NCI-H1092 (cell line): ENCODE results near the gene FRYL.
A peak's percentile ranks its signal among the peaks of the same experiment; 100 is the strongest.
"Not testable (repeated sequence)": the region's sequence is repeated elsewhere in the genome, so short reads cannot be mapped to it uniquely, and the experiment has no call there.

ENCODE experiments used
- DNase-seq: peaks from one replicate; lab custom pipeline; 2025; lab: John Stamatoyannopoulos, UW

Gene FRYL

DNA sequence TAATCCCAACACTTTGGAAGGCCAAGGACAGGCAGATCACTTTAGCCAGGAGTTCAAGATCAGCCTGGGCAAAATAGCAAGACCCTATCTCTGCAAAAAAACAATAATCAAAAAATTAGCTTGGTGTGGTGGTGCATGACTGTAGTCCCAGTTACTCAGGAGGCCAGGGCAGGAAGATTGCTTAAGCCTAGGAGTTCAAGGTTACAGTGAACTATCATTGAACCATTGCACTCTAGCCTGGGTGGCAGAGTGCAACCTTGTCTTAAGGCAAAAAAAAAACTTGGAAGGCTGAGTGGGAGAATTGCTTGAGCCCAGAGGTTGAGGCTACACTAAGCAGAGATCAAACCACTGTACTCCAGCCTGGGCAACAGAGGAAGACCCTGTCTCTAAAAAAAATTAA is 5.2 kb upstream of the FRYL start:
- no peak for DNase-seq

DNA sequence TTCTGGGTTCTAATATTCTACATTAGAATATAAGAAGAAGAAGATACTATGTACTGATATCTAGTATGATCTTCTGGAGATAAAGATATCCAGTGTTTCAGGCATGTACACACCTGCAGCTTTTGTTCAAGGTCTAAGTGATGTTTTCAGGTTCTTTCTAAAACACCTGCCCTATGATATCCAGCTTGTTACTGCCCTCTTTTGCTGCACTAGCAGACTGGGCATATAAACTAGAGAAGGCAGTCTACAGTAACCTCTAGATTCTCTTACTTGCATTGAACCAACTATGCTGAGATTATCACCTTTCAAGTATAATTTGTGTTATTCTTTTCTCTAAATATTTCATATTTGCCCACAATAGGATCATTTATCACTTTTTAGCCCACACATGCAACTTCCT is 1.9 kb upstream of the FRYL start:
- no peak for DNase-seq

DNA sequence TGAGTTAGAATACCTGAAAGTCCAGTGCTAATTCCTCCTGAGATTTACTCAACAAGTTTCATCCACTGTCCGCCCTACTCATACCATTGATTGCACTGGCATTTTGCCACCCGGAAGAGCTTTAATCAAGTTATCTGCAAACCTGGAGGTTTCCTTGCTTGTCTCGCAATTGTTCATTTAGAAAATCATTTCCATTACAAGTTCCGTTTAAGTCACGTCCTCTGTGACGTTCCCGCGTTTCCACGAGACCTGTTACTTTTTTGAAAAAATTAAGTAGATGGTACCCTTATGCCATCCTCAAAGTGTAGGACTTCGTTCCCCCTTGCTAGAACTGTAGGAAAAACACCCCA is 761 bp upstream of the FRYL start:
- DNase-seq, result no peak

DNA sequence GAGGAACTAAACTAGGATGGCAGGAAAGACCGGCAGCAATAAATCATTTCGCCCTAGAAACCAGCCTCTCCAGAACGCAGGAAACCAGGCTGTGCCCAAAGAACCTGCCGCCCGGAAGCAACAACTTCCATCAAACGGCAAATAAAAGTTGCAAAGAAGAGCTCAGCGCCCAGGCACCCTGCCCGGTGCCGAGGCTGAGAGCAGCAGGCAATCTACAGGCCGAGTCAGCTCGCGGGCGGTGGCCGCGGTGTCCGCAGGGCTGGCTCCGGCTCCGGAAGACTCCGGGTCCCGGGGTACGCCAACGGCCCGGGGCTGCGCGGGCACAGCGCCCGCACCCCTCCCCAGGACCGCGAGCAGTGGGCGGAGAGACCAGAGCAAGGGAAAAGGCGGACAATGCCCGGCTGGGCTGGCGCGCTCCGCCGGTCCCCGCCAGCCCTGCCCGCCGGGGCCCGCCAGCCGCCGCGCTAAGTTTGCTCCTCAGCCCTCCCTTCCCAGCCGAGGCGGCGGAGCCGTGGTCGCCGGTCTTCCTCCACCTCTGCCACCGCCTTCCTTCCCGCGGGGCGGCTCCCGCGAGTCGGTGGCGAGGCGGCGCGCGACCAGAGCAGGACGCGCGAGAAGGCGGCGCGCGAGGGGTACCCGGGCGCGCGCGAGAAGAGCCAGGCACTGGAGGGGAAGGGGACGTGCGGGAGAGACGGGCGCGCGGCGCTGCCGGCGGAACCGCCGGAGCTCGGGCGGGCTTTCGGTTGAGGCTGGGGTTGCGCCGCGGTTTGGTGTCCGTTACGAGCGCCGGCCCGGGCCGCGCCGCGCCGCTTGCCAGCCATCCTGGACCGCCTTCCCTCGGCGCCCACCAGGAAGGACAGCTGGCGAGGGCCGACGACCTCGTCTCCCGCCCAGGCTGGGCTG is 733 bp downstream of the FRYL start:
- DNase-seq, result peak; percentile 46

DNA sequence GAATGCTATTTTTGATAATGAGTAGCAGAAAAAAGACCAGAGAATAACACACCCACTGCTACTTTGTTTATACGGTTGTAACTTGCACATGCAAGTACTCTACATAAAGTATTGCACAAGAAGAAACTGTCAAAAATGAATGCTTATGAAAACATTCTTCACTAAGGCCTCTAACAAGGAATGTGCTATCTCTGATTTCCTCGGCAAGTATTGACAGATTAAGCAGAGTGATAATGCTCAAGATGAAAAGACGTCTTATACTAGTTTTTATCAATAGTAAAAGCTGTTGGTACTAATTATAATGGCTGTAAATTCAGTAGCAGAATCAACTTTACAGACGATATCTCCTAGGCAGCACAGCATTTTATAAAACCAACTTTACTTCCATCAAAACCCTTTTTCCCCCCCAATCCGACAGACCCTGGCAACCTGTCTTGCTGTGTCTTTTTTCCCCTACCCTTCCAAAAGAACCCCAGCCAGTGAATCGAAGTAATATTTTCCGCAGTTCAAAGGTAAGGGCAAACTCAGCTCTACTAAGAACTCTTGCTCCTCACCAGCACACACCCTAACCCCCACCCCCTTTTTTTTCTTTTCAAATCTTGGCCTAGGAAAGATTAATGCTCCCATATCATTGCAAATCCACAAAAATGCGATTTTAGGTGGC is 1.5 kb downstream of the FRYL start:
- no peak for DNase-seq

DNA sequence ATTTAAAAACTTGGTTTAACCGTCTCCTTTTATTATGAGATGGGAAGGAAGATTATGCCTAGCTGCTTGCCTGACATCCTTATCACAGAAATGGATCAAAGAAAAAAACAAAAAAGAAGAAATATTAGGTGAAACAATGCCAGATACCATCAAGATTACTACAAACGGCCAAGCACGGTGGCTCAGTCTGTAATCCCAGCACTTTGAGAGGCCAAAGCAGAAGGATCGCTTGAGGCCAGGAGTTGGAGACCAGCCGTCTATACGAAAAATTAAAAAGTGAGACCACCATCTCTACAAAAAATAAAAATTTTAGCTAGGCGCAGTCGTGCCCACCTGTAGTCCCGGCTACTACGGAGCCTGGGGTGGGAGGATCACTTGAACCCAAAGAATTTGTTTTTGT is 2.3 kb downstream of the FRYL start:
- DNase-seq, result no peak

GRCh38 chr4:48774760-48775710 is 5.0 kb downstream of the FRYL start:
- DNase-seq, result no peak

DNA sequence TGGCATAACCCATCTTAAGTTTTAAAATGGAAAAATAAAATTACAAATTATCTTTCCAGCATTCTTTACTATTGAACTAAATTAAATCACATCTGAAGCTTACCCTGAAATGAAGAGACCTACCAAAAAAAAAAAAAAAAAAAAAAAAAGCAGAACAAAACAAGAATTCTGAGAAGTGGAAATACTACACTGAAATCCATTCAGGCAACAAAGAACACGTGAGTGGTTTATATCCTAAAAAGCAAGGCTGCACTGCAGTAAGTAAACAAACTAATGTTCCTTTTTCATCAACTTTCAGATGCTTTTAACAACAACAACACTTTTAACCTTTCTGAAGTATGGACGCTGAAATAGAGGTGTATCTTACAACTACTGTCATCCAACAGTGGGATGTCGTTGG is 7.5 kb downstream of the FRYL start:
- DNase-seq, result no peak

DNA sequence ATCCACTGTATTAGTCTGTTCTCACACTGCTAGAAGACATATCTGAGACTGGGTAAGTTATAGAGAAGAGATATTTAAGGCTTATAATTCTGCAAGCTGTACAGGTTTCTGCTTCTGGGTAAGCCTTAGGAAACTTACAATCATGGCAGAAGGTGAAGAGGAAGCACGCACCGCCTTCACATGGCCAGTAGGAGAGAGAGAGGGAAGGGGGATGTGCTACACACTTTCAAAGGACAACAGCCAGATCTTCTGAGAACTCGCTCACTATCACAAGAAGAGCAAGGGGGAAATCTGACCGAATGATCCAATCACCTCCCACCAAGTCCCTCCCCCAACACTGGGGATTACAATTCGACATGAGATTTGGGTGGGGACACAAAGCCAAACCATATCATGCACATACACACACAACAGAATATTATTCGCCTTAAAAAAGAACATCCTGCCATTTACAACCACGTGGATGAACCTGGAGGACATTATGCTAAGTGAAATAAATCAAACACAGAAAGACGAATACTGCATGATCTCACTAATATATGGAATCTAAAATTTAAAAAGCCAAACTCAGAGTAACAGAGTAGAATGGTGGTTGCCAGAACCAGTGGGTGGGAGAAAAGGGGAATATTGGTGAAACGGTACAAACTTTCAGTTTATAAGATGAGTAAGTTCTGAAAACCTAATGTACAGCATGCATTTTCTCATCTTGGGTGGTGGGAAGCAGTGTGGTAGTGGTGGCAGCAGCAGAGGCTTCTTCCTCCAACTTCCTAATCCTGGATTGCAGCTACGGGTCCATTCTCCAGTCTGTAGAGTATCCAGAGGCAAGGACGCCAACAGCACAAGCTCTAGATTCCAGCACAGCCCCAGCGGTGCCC is 12.8 kb downstream of the FRYL start:
- no peak for DNase-seq

DNA sequence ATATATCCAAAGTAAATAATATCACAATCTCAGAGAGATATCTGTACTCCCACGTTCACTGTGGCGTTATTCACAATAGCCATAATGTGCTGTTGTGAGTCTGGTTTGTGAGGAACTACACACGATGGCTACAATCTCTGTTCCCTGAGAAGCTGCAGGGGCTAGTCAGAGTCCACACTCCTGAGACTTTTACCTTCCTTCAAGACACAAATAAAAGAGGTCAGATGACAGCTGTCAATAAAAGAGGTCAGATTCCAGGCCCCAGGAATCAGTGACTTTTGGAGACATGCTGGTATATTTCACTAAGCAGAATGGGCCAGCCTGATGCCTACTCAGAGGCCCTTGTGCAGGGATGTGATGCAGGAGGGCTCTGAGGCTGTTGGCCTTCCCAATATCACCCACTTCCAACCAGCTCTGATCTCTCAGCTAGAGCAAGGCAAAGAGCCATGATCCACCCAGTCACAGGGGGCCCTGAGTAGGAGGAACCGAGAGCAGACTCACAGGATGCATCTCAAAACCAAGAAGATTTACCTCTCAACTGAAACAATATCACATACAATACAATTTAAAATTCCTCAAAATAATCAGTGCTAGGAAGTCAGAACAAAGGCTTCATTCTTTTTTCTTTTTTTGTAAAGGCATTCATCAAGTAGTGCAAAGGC is 13.8 kb downstream of the FRYL start:
- no peak for DNase-seq

DNA sequence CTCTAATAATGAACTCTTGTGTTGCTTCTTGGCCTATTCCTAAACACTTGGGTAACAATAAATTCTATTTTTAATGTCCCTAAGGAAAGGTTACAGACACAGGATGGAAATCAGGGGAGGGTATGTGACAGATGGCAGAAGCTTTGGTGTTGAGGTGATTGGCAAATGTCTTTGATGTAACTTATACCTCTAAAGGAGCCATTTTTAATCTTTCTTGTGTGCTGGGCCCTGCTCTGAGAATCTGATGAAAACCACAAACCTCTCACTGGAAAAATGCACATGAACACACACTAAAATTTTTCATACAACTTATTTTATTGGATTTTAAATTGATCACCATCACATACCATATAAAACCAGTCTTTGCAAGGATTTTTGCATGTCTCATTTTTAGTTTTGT is 17.7 kb downstream of the FRYL start:
- DNase-seq, result no peak

GRCh38 chr4:48761286-48761685 is 18.8 kb downstream of the FRYL start:
- DNase-seq, result no peak

DNA sequence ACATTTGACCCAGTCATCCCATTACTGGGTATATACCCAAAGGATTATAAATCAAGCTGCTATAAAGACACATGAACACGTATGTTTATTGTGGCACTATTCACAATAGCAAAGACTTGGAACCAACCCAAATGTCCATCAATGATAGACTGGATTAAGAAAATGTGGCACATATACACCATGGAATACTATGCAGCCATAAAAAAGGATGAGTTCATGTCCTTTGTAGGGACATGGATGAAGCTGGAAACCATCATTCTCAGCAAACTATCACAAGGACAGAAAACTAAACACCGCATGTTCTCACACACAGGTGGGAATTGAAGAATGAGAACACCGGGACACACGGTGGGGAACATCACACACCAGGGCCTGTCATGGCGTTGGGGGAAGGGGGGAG is 21.4 kb downstream of the FRYL start:
- not testable (repeated sequence) for DNase-seq

- no peak for DNase-seq
Measured at GRCh38 chr4:48756689-48757220, 23.3 kb downstream of the FRYL start.

DNA sequence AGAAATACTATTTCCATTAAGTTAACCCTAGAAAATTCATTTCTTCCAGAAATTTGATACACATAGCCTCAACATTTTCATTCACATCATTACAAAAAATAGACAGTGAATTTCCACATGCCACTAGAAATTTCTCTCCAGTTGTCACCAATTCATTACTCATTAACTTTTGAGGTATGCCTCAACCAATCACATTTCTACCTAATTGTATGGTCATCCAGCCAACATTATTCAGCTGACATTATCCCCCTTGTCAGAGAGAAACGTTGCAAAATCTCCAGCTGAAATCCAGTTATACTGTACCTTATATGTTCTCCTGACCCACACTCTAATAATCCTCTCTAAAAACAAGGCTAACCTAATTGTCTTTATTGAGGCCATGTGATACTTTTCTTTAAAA is 24.8 kb downstream of the FRYL start:
- no peak for DNase-seq

DNA sequence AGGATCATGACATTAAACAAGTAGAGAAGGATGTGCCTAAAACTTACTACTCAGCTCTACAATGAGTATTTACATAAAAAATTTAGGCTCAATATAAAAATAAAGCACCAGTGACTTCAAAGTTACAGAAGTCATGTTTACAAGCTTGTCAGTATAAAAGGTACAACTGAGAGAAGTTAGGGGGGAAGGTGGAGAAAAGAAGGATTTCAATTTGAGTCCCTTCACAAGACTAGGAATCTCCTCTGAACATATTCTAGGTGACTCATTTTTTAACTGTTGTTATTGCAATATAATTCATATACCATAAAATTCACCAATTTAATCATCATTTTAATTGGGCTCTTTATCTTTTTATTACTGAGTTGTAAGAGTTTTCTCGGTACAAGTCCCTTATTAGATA is 26.9 kb downstream of the FRYL start:
- no peak for DNase-seq

- no peak for DNase-seq
Measured at GRCh38 chr4:48752726-48753125, 27.4 kb downstream of the FRYL start.

GRCh38 chr4:48752246-48752645 is 27.8 kb downstream of the FRYL start:
- DNase-seq, result no peak

DNA sequence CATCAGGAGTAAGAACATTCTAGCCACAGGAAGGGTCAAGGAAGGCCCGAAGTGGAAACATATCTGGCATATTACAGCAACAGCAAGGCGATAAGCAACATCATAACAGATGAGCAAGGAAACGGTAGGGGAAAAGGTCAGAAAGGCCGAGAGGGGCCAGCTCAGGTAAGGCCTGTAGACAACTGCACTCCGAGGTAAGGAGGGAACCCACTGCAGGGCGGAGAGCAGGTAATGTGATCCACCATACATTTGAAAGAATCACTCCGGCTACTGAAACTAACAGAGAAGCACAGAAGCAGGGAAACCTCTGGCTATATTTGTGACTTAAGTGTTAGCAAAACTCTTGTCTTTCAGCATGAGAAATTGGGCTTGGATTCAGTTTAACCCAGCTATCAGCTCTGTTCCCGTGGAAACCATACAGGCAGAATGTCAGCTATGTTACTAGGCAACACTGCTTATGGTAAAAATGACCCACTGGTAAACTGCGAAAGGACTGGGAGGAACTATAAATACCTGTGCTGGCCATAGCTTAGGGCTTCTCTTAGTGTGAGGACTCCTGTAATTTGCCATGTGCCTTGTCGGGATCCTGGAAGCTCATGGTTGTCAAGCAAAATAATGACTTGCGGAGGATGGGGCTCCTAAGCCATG is 31.0 kb downstream of the FRYL start:
- no peak for DNase-seq
